T-helper 9 cell (primary cell): ENCODE data around the gene DNASE1L1.

Experiments used
- DNase-seq: peaks from one replicate; pipeline ENCODE4 v3.0.0-alpha.2; 2020

Gene DNASE1L1

DNA sequence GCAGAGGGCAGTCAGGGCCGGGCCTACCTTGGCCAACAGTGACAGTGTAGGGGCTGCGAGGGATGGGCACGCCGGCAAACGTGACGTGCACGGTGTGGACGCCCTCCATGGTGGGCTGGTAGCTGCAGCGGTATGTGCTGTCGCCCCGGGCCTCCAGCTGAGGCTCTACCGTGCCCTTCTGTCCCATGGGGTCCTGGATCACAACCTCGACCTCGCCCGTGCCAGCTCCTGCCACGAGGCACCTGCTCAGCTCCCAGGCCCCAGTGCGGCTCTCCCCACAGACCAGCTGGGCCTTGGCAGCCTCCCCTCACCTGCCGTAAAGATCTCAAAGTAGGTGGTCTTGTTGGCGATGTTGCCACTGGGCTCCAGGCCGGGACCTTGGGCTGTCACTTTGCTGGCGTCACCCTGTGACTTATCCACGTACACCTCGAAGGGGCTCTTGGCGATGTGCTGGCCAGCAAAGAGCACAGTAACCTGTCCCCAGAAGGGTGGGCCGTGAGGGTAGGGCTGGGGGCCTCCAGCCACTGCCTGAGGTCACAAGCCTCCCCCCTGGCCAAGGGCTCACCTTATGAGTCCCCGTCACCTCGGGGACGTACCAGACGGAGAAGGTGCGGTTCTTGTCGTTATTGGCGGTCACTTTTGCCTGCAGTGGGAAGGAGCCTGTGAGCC is 42.9 kb downstream of the DNASE1L1 start:
- no peak for DNase-seq

DNA sequence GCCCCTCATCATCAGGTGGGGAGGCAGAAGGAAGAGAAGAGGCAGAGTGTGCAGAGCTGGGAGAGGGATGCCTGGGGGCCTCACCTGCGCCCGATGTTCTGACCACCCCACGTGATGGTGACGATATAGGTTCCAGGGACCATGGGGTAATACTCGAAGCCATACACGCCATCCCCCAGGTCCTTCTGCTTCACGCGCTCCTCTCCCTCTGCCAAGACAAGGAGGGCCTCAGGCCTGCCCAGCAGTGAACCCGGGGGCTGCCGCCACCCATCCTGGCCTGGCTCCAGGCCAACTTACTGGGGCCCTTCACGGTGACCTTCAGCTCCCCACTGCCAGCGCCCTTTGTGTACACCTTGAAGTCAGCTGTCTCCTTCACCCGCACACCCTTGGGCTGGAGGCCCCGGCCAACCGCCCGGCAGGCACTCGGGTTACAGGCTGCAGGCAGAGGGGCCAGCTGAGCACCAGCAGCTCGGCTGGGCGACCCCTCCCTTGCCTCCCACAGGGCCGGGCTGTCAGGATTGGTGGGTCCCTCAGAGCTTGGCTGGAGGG is 43.9 kb downstream of the DNASE1L1 start:
- no peak for DNase-seq

DNA sequence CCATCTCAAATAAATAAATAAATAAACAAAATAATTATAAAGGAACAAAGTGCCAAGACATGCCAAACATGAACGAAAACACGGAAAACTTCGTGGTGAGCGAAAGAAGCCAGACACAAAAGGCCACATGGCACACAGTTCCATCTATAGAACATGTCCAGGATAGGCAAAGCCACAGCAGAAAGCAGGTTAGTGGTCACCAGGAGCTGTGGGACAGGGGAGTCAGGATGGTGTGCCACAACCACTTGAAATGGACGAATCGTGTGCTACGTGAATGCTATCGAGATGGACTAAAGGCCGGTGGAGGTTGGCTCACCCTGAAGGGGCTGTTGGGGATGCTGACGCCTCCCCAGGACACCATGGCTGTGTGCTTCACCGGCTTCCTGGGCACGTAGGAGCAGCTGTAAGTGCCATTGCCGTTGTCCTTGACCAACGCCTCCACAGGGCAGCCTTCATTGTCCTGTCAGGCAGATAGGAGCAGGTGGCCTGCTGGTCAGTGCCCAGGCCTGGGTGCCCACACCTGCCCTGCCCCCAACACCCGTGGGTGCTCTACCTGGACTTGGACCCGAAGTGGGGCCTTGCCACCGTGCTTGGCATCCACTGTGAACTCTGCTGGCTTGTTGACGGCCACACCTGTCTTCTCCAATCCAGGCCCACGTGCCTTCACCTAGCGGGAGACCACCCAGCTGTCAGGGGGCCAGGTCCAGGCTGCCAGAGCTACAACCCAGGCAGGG is 45.2 kb downstream of the DNASE1L1 start:
- DNase-seq, result no peak

DNA sequence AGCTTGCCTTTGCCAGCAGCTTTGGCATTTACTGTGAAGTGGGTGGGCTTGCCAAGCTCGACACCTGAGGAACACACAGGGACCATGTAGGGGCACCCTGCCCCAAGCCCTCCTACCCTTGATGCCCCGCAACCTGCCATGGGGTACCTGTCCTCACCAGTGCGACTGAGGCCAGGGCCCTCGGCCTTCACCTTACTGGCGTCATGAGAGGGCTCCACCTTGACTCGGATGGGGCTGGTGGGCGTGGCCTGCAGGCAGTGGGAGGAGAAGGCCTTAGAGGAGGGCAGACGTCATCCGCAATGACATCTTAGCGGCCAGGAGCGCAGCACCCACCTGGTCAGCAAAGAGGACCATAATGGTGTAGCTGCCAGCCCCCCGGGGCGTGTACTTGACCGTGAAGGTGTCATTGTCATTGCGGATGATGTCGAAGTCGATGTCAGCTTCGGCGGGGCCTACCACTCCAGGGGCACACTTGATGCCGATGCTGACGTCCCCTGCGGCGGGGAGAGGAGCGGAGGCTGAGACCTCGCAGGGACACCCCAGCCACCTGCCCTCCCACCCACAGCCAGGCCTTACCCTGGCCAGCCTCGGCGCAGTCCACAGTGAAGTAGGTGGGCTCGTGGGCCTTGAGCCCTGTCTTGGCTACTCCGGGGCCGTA is 46.8 kb downstream of the DNASE1L1 start:
- DNase-seq, result no peak

DNA sequence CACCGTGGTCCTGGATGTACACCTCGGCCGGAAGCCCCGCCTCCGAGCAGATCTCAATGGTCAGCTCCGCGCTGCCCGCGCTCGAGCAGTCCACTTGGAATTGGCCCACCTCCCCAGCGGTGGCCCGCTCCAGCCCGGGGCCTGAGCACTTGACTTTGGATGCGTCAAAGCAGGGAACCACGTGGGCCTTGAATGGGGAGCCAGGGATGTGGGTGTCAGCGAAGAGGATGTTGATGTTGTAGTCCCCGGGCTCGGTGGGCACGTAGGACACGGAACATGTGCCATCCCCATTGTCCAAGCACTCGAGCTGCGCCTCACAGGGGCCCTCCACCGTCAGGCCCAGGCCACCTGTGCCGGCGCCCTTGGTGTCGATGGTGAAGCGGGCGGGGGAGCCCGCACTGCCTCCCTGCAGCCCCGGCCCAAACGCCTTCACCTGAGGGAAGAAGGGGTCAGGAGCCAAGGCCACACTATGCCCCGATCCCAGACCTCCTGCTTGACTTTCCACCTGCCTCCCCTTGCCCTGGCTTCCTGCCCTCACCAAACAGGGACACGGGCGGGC is 48.8 kb downstream of the DNASE1L1 start:
- no peak for DNase-seq

DNA sequence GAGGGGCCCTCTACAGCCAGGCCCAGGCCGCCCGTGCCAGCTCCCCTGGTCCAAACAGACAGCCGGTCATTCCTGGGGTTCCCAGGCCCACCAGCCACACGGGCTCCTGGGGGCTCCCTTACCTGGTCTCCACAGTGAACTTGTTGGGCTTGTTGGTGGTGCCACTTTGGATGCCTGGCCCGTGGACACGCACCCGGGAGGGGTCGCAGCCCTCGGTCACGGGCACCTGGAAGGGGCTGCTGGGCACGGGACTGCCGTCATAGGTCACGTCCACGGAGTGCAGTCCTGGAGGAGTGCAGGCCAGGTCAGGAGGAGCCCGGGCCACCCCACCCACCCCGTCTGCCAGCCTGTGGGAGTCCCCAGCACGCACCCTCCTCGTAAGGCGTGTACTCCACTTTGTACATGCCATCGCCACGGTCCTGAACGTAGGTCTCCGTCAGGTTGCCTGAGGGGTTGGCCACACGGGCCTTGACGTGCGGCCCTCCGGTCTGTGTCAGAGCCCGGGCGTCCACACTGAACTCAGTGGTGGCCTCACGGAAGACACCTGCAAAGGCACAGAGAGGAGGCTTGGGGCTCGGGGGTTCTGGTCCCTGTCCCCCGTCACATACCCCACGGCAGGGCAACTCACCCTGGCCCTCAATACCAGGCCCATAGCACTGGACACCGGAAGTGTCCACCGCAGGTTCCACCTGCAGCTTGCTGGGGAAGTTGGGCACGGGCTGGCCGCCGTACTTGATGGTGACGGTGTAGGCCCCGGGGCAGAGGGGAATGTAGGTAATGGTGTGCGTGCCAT is 49.5 kb downstream of the DNASE1L1 start:
- DNase-seq, result no peak

DNA sequence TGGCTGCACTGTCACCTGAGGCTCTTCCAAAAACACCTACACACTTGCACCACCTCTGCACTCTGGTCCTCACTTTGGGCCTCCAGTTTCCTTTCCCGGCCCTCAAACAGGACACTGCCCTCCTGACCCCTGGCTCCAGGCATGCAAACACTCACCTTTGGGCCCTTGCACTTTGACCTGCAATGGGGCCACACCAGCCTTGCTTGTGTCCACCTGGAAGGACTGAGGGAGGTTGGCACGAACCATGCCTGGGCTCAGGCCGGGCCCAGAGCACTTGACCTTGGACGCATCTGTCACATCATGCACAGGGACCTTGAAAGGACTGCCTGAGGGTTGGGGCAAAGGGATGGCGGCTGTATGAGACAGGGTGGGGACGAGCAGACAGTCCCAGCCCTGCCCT is 50.2 kb downstream of the DNASE1L1 start:
- no peak for DNase-seq

DNA sequence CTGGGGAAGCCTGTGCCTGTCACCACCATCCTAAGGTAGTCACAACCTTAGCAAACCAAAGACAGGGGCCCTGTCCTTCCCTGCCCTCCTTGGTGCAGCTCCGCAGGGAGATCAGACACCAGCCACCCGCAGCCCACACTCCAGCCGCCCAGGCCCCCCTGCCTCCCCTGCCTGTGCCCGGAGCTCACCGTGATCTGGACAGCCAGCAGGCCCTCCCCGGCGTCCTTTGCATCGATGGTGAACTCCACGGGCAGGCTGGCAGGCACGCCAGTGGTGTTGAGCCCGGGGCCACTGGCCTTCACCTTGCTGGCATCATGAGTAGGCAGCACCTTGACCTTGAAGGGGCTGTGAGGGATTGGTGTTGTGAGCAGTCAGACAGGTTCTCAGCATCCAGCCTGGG is 51.0 kb downstream of the DNASE1L1 start:
- DNase-seq, result no peak

DNA sequence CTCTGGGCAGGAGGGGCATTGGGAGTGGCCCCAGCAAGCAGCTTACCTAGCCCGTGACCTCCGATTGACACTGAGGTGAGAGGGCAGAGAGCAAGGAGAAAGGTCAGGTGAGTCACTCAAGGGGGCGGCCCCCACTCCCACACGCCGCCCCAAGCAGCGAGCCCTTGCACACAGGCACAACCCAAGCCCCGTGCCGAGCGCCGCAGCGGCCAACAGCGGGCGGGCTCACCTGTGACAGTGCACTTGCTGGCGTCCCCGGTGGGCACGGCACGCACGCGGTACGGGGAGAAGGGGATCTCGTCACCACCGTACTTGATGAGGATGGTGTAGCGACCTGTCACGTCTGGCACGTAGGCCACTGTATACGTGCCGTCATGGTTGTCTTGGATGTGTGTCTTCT is 51.8 kb downstream of the DNASE1L1 start:
- no peak for DNase-seq

DNA sequence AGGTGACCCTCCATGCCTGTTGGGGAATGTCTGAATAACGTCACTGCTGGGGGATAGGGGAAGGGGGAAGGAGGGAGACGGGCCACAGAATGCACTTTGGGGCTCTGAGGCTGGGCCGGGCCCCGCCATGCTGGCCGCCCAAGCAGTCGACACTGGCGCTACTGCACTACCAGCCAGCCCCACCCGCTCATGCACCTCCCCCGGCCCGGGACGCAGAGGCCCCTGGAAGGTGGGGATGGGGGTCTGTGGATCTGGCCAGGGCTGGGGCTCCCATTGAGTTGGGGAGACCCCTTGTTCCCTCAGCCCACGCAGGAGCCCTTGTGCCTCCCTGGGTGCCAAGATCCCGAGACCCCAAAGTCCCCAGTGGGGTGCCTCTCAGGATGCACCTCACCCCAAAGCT is 52.5 kb downstream of the DNASE1L1 start:
- no peak for DNase-seq

DNA sequence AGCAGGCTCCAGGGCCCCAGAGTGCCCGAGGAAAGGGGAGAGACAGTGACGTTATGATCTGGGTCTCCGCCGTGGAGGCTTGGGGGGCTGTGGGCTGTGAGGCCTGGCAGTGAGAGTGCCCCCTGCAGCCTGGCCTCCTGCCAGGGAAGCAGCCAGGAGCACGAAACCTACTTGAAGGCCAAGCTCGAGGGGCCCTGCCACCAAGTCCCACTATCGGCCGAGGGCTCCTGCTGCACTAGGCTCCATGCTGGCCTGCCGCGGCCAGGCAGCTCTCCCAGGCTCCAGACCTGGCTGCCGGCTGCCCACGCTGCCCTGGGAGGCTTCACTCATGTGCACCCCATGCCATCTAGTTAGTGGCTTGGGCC is 53.3 kb downstream of the DNASE1L1 start:
- DNase-seq, result no peak

DNA sequence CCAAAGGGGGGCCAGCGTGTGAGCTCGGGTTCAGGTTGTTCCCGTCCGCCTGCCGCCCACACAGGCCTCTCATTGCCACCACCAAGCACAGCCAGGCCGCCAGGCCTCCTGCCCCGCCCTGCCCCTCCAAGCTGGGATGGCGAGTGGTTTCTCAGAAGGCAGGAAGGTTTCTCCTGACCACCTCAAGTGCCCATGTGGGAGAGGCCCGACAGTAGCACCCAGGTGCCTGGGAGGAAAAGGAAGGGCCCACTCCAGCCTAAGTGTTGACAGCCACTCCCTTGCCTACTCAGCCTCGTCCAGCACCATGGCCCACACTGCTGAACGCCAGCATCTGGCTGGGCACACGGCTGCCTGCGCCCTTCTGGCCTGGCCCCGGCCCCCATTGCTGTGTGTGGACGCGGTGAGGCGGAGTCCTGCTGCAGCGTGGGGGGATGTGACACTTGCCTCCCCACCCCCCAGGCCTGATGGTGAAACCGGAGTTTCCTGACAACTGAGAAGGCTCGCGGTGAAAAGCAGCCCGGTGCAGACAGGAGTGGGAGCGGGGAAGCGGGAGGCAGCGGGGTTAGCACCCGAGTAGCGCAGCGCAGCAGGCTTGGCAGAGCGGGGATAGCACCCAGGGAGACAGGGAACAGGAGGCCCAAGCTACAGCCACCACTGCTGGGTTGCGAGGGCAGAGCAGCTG is 53.8 kb downstream of the DNASE1L1 start:
- DNase-seq, result no peak

DNA sequence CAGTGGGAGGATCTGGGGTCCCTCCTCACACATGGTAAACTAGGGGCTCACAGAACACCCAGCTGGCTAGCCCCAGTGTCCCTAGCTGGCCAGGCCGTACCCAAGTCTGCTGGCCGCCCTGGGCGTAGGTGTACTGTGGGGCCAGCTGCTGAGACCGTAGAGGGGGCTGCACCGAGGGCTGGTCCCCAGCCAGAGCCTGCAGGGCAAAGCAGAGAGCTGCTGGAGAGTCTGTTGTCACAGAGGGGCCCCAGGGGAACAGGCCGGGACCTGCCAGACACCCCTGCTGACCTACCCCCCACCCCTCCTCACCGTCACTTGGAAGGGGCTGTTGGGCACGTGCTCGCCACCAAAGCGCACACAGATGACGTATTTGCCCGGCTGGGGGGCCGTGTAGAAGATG is 54.5 kb downstream of the DNASE1L1 start:
- no peak for DNase-seq

DNA sequence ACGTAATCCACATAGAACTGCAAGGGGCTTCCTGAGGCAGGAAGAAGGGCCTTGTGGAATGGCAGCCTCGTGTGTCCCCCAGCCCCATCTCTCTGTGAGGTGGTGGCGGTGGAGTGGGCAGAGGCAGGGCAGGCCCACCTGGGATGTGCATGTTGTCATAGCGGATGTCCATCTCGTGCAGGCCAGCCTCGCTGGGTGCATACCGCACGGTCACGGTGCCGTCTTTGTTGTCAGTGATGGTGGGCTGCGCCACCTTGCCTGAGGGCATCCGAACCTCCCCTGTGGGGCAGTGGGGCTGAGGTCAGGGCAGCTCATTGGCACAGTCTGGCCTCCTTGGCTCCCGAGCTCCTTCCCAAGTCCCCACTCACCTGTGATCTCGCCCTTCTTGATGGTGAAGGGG is 55.0 kb downstream of the DNASE1L1 start:
- DNase-seq, result no peak

DNA sequence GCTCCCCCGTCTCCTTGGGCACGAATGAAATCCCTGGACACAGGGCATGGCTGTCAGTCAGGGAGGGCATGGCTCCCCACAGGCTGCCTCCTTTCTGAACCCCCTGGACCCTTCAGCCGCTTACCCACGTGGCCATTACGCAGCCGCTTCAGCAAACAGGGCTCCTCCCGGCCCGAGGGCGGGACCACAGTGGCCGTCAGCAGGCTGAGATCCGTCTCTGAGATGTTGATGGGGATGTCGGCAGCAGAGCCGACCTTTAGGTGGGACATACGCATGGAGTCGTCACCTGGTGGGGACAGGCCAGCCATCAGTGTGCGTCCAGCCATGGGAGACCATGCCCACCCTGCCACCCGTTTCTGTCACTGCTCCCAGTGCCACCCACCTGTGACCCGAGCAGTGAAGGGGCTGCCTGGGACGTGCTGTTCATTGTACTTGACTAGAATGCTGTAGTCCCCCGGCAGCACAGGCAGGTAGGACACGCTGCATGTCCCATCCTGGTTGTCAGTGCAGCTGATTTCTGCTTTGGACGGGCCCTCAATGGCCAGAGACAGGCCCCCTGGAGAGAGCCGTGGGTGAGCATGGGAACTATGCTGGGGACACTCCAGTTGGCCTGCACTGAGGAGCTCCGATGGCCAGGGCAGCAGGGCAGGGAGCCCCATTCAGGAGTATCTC is 55.7 kb downstream of the DNASE1L1 start:
- no peak for DNase-seq

DNA sequence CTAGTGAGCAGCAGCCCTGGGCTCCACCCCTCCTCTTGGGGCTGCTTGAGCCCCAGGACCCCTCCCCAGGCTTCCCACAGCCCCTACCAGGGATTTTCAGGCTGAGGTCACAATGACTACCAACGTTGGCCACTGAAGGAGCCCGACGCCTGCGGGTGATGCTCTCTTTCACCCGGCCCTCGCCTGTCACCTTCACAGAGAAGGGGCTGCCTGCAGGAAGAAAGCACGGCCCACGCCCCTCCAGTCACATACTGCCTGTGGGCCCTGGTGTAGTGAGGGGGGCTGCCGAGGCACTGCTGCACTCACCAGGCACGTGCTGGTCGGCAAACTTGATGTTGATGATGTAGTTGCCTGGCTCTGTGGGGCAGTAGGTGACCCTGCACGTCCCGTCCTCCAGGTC is 56.6 kb downstream of the DNASE1L1 start:
- DNase-seq, result no peak

DNA sequence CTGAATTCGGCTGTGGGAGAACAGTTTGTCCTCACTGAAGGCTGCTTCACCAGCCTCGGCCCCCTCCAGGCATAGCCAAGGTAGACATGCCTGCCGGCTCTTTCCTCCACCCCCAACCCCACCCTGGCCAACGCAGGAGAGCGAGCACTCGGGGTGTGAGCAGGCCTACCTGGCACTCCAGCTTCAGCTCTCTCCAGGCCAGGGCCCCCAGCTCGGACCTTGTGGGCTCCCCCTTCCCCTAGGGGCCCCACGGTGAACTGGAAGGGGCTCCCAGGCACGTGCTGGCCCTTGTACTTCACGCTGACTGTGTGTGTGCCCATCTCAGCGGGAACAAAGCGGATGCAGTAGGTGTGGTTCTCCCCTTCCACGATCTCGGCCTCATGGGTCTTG is 57.0 kb downstream of the DNASE1L1 start:
- no peak for DNase-seq
